ENCODE data around the gene PRPSAP1. TPM values are rescaled to one million over a fixed set of nuclear protein-coding genes. Genes with fewer than 3 reads are reported as not detected.

Gene PRPSAP1
- total RNA-seq, 1 donor: 48.1 TPM

DNA sequence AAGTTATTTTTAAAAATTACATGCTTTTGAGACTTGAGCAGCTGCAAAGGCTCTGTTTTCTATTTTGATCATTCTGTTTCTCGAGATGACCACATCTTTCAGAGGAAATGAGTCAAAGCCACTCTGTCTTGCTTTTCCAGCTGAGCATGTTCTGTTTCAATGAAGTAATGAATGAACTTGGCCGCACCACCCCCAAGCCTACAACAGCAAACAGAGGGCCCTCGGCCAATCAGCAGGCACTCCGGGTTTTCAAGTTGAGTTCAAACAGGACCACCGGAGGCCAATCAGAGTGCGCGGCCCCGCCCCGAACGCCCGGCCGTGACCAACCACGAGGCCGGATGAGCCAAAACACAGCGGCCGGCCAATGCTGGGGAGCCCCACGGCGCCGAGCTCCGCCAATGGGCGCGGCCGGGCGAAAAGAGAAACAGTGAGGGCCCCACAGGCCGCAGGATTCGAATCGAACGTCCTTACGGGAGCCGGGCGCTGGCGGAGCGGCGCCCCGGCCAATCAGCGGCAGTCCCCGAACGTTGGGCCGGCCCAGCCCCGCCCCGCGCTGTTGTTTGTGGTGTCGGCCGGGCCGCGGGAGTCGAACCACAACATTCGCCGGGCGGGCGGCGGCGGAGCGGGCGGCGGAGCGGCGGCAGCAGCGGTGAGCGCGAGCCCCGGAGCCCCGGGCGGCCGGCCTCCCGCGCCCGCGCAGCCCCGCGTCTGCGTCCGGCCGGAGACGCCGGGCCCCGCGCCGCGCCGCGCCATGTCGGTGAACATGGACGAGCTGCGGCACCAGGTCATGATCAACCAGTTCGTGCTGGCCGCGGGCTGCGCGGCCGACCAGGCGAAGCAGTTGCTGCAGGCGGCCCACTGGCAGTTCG lies 88.7 kb downstream of the PRPSAP1 start, which contains the start of gene UBALD2:
UBALD2 (plus strand) TSS at position 594 of the 869 bp plus-strand sequence; CDS start at position 752, 158 bp downstream.
- DNase-seq (ENCODE audit: low read depth): peak; percentile 100
- TF ChIP-seq CTCF (IDR thresholded peaks at IDR 0.05; ENCODE audit: insufficient read depth, low read length): no peak
- H3K4me3 ChIP-seq (ENCODE audit: low read depth, low read length): peak within 1 kb of the TSS; percentile 80

- no peak for TF ChIP-seq CTCF (IDR thresholded peaks at IDR 0.05; ENCODE audit: insufficient read depth, low read length)
- DNase-seq (ENCODE audit: low read depth): no peak
- H3K4me3 ChIP-seq (ENCODE audit: low read depth, low read length): peak overlapping the region; percentile 47
These were observed 89.3 kb downstream of the PRPSAP1 start for GRCh38 chr17:76264425-76264754.

DNA sequence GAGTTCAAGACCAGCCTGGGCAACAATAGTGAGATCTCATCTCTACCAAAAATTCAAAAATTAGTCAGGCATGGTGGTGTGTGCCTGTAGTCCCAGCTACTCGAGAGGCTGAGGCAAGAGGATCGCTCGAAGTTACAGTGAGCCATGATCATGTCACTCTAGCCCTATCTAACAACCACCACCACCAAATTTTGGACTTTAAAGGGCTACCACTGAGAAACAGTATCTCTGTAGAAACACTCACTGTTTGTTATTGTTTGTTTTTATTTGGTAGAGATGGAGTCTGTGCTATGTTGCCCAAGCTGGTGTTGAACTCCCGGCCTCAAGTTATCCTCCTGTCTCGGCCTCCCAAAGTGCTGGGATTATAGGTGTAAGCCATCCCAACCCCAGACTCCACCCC lies 89.8 kb downstream of the PRPSAP1 start:
- no peak for DNase-seq (ENCODE audit: low read depth)
- H3K4me3 ChIP-seq (ENCODE audit: low read depth, low read length): no peak overlapping the region
- no peak for TF ChIP-seq CTCF (IDR thresholded peaks at IDR 0.05; ENCODE audit: insufficient read depth, low read length)

- TF ChIP-seq CTCF (IDR thresholded peaks at IDR 0.05; ENCODE audit: insufficient read depth, low read length): no peak
- DNase-seq (ENCODE audit: low read depth): no peak
- no peak overlapping the region for H3K4me3 ChIP-seq (ENCODE audit: low read depth, low read length)
These were observed 90.9 kb downstream of the PRPSAP1 start for GRCh38 chr17:76262732-76263344.

- peak; percentile 22 for DNase-seq (ENCODE audit: low read depth)
- H3K4me3 ChIP-seq (ENCODE audit: low read depth, low read length): no peak overlapping the region
- TF ChIP-seq CTCF (IDR thresholded peaks at IDR 0.05; ENCODE audit: insufficient read depth, low read length): no peak
These were observed 92.1 kb downstream of the PRPSAP1 start for GRCh38 chr17:76261421-76262215.

DNA sequence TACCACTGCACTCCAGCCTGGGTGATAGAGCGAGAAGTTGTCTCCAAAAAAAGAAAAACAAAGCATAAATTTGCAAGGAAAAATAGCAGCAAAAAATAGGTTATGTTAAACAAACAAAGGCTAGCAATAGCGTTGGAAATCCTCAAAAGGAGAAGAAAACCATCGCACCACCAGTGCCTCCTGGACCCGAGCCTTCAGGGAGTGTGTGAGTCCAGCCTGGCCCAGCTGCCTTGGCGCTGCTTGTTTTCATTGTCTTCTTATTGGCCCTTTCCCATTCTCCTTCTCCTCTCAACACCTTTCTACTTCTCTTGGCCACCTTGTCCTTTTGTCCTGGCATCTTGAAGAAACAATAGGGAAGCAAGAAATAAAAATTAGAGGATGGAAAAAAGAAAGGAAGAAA lies 93.0 kb downstream of the PRPSAP1 start:
- no peak for TF ChIP-seq CTCF (IDR thresholded peaks at IDR 0.05; ENCODE audit: insufficient read depth, low read length)
- no peak for DNase-seq (ENCODE audit: low read depth)

More for the DNA sequence above, 93.0 kb downstream of the PRPSAP1 start:
- H3K4me3 ChIP-seq (ENCODE audit: low read depth, low read length): no peak overlapping the region

Data from fibroblast of the aortic adventitia (primary cell).